VCaP (cell line): Measurements from ENCODE around the gene LRRC46.

Source experiments
- H3K27ac ChIP-seq: fragments of 450-650 bp; 2 replicates; pipeline ENCODE4 v1.5.1; 2017
- TF ChIP-seq, protein P1 (sequence below): fragments of 450-650 bp; conservative IDR thresholded peaks from 2 replicates; pipeline ENCODE4 v1.5.1; 2017; ENCODE audit warnings: mild to moderate bottlenecking, moderate library complexity

Gene LRRC46

DNA sequence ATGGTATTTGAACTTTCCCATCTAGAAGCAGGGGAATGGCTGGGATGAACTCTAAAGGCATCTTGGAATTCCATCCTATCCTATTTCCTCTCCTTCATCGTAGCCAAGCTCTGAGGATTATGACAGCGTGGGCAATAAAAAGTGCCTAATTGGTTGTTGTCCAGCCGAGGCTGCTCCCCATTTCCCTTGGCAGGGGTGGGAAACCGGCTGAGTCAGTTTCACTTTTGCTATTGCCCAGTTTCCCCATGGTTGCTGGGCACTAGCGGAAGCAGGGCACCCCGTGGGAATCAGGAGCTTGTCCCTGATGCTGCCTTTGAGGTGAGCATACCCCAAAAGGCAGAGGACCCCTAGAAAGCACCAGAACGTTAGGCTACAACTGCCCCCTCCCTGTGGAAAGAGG lies 50.8 kb downstream of the LRRC46 start:
- H3K27ac ChIP-seq = no peak overlapping the region
- TF ChIP-seq, protein P1, sequence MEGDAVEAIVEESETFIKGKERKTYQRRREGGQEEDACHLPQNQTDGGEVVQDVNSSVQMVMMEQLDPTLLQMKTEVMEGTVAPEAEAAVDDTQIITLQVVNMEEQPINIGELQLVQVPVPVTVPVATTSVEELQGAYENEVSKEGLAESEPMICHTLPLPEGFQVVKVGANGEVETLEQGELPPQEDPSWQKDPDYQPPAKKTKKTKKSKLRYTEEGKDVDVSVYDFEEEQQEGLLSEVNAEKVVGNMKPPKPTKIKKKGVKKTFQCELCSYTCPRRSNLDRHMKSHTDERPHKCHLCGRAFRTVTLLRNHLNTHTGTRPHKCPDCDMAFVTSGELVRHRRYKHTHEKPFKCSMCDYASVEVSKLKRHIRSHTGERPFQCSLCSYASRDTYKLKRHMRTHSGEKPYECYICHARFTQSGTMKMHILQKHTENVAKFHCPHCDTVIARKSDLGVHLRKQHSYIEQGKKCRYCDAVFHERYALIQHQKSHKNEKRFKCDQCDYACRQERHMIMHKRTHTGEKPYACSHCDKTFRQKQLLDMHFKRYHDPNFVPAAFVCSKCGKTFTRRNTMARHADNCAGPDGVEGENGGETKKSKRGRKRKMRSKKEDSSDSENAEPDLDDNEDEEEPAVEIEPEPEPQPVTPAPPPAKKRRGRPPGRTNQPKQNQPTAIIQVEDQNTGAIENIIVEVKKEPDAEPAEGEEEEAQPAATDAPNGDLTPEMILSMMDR = no peak

DNA sequence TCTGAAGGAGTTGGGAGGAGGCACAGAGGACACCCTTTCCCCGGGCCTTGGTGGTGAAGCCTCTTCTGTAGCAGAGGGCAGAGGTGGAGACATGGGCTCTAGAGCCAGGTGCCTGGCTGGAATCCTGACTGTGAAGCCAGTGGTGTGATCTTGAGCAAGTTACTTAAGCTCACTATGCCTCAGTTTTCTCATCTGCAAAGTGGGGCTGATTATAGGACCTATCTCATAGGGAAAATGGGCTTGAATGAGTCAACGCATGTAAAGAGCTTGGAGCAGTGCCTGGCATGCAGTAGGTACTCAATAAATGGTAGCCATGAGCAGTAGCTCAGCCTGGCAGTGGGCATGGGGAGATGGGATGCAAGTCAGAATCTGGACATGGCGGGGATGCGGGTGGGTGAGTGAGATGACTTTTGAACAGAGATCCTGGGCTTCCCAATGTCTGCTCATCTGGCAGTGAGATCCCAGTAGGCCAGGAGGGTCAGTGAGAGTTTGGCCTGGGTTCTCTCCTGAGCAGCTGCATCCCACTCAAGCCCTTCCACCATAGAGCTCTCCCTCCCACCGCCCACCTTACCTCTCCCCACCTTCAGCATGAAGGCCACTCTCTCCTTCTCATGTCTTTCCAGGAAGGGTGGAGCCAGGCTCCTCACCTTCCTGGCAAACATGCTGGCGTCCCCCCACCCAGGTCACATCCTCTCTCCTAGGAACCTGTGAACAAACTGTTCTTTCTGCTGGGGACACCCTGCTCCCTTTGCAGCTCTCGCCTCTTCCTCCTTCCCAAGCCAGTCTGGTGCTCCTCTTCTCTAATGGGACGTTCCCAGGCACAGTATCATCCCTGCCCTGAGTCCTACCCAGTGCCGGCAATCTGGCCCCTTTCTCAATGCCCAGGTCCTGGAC lies 51.5 kb downstream of the LRRC46 start:
- TF ChIP-seq, protein P1 = no peak
- peak overlapping the region; percentile 65 for H3K27ac ChIP-seq

DNA sequence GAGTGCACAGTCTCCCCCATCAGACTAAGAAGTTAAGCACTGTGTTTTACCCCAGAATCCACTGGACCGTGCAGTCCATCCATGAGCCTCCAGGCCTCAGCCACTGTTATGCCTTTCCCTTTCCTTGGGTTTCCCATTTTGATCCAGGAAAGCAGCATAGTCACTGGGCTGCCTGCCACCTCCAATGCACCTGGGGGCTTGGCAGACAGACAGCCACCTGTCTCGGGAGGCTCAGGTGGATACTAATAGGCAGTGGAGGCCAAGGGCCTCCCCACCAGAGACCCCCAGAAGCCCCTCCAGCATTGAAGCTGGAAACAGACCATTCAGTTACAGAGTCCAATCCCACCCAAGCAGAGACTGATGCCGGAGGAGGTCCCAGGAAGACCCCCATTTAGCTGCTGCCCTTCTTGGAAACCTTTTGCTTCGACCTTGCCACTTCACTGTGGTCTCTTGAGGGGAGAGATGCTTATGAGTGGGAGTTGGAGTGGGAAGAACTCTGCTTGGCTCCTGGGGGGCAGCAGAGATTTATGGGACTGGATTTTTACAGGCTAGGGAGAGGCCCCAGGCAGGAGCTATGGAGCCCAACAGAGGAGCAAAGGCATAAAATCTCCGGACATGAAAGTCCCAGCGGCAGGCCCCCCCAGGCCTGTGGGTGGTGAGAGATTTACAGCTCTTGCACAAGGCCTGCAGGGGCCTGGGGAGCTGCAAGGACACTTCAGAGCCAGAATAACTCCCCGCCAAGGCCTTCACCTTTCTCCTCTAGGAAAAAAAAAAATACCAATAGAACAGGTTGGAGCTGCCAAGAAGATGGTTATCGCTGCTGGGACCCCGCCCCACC lies 52.3 kb downstream of the LRRC46 start:
- TF ChIP-seq, protein P1 = no peak
- peak overlapping the region; percentile 65 for H3K27ac ChIP-seq

DNA sequence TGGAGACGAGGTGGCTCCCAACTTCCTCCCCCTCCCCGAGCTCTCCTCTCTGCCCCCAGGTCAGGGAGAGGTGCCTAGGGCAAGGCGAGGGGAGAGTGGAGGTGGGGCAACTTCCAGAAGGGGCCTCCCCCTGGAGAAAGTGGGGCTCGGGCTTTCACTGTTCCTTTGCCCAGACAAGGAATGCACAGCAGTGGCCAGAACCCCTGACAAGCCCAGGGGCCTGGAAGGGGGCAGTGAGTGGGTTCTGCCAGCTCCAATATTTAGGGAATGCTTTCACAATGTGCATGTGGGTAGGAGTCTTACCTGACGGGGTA lies 52.9 kb downstream of the LRRC46 start:
- TF ChIP-seq, protein P1 = no peak
- H3K27ac ChIP-seq = peak overlapping the region; percentile 65

DNA sequence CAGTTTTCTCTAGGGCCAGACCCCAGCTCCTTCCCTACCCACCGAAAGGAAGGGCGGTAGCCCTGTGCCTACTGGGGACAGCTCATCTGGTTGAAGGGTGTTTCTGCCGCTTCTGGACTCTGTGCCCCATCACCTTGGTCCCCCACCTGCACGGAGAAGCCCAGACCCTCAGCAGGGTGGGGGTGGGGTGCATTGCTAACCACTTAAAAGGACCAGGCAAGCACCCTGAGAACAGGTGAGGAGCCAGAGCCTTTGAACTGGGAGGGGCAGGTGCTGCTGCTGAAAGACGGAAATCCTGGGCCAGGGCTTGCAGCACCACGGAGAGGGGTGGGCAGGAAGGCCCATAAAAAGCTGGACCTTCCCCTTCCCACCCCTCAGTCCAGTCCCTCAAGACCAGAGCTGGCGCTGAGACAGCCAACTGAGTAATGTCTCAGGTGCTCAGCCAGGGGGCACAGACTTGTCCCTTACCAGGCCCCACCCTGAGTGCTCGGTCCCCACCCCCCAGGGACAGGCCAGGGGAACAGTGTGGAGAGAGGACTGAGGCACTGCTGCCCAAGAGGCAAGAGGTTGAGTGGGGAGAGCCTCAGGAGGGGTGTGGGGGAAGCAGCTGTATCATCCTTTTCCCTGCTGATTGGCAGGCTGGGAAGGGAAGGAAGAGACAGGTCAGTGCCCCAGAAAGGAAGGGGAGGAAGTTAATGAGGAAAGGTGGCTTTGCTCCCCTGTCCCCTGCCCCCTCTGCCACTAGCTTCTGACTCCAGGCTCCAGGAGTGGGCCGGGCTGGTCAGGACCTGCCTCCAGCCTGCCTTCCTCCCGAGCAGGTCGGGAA lies 53.6 kb downstream of the LRRC46 start:
- peak overlapping the region; percentile 65 for H3K27ac ChIP-seq
- TF ChIP-seq, protein P1 = no peak
